KMS-11 (cell line): Measurements from ENCODE around the gene TBX5.

Experiments
- H2AFZ ChIP-seq: fragments of 200-600 bp; sonication (generic); 2 replicates; pipeline ENCODE4 v1.6.1; 2016; ENCODE audit warnings: antibody characterized with exemption, mixed run types, low read depth
- H3K27ac ChIP-seq: fragments of 200-600 bp; sonication (generic); 2 replicates; pipeline ENCODE4 v1.6.1; 2016; ENCODE audit warnings: mild to moderate bottlenecking, mixed run types
- H3K27me3 ChIP-seq: fragments of 200-600 bp; sonication (generic); 2 replicates; pipeline ENCODE4 v1.6.1; 2017; ENCODE audit warnings: mild to moderate bottlenecking, low read depth, mixed run types, moderate library complexity; ENCODE audit not compliant: insufficient read depth
- H3K36me3 ChIP-seq: fragments of 200-600 bp; sonication (generic); 2 replicates; pipeline ENCODE4 v1.6.1; 2017; ENCODE audit warnings: mild to moderate bottlenecking, mixed run types; ENCODE audit not compliant: insufficient read depth
- H3K4me1 ChIP-seq: fragments of 200-600 bp; sonication (generic); 2 replicates; pipeline ENCODE4 v1.6.1; 2016; ENCODE audit warnings: mild to moderate bottlenecking, low read depth, mixed run types; ENCODE audit not compliant: poor library complexity, severe bottlenecking
- H3K4me2 ChIP-seq: fragments of 200-600 bp; sonication (generic); 2 replicates; pipeline ENCODE4 v1.7.0; 2016; ENCODE audit warnings: mild to moderate bottlenecking, mixed run types
- H3K4me3 ChIP-seq: fragments of 200-600 bp; sonication (generic); IDR thresholded peaks from 2 replicates; pipeline ENCODE4 v1.6.1; 2017; ENCODE audit warnings: low read depth, low read length, mixed read lengths; ENCODE audit not compliant: insufficient read depth
- H3K79me2 ChIP-seq: fragments of 200-600 bp; sonication (generic); 2 replicates; pipeline ENCODE4 v1.6.1; 2016; ENCODE audit warnings: low read depth, mixed run types; ENCODE audit not compliant: insufficient read depth
- H3K9ac ChIP-seq: fragments of 200-600 bp; sonication (generic); 2 replicates; pipeline ENCODE4 v1.6.1; 2016; ENCODE audit warnings: mild to moderate bottlenecking, mixed run types
- H4K20me1 ChIP-seq: fragments of 200-600 bp; sonication (generic); 2 replicates; pipeline ENCODE4 v1.6.1; 2016; ENCODE audit warnings: mild to moderate bottlenecking, mixed run types; ENCODE audit not compliant: insufficient read depth
- CTCF ChIP-seq: fragments of 200-600 bp; sonication (generic); conservative IDR thresholded peaks from 2 replicates; pipeline ENCODE4 v1.6.1; 2017; ENCODE audit warnings: low read depth, mild to moderate bottlenecking, antibody characterized with exemption, low read length, moderate library complexity, mixed read lengths

Gene TBX5

GRCh38 chr12:114408471-114408885 is 2.5 kb upstream of the TBX5 start:
- no peaks in the 10 kb centered on the region for H3K36me3 ChIP-seq
- no peak for TF ChIP-seq CTCF
- H3K27me3 ChIP-seq: no peaks in the 10 kb centered on the region
- H3K79me2 ChIP-seq: no peaks in the 10 kb centered on the region
- H3K4me2 ChIP-seq: no peak overlapping the region
- H3K4me3 ChIP-seq: no peak overlapping the region
- no peak overlapping the region for H3K27ac ChIP-seq
- H3K9ac ChIP-seq: no peak overlapping the region
- no peaks in the 10 kb centered on the region for H4K20me1 ChIP-seq
- no peaks in the 10 kb centered on the region for H3K4me1 ChIP-seq
- no peak overlapping the region for H2AFZ ChIP-seq

GRCh38 chr12:114407842-114408411 is 2.0 kb upstream of the TBX5 start:
- Histone ChIP-seq H3K4me1 (no peaks in the 10 kb centered on the region), H3K27me3 (no peaks in the 10 kb centered on the region), H3K4me2 (no peak overlapping the region), H4K20me1 (no peaks in the 10 kb centered on the region), H3K79me2 (no peaks in the 10 kb centered on the region), H3K36me3 (no peaks in the 10 kb centered on the region), H3K4me3 (no peak overlapping the region), H3K9ac (no peak overlapping the region), H3K27ac (no peak overlapping the region), H2AFZ (no peak overlapping the region)
- no peak for TF ChIP-seq CTCF

- no peaks in the 10 kb centered on the region for H4K20me1 ChIP-seq
- H3K4me1 ChIP-seq: no peaks in the 10 kb centered on the region
- H3K27me3 ChIP-seq: no peaks in the 10 kb centered on the region
- no peaks in the 10 kb centered on the region for H3K36me3 ChIP-seq
- H3K27ac ChIP-seq: no peak overlapping the region
- H2AFZ ChIP-seq: no peak overlapping the region
- H3K4me2 ChIP-seq: no peak overlapping the region
- no peaks in the 10 kb centered on the region for H3K79me2 ChIP-seq
- H3K4me3 ChIP-seq: no peak overlapping the region
- TF ChIP-seq CTCF: no peak
- no peak overlapping the region for H3K9ac ChIP-seq
These were observed 1.3 kb upstream of the TBX5 start for GRCh38 chr12:114406984-114407841.

- Histone ChIP-seq H3K4me3 (no peak overlapping the region), H3K9ac (no peak overlapping the region), H2AFZ (no peak overlapping the region), H4K20me1 (no peaks in the 10 kb centered on the region), H3K27me3 (no peaks in the 10 kb centered on the region), H3K36me3 (no peaks in the 10 kb centered on the region), H3K27ac (no peak overlapping the region), H3K79me2 (no peaks in the 10 kb centered on the region), H3K4me2 (no peak overlapping the region), H3K4me1 (no peaks in the 10 kb centered on the region)
- no peak for TF ChIP-seq CTCF
These were observed 506 bp upstream of the TBX5 start for GRCh38 chr12:114406316-114406983.
